ENCODE results near the gene MICB.
A peak's percentile ranks its signal among the peaks of the same experiment; 100 is the strongest.
"Not testable (repeated sequence)": the region's sequence is repeated elsewhere in the genome, so short reads cannot be mapped to it uniquely, and the experiment has no call there.

MICB gene

GRCh38 chr6:31497531-31498476 lies at the start of gene MICB:
TSS of gene MICB (plus strand) at chr6:31498145. CDS start at chr6:31498194, 49 bp downstream.
- Histone ChIP-seq H3K4me2 (peak within 1 kb of the TSS; percentile 99), H4K20me1 (ENCODE audit: insufficient read depth) (peaks cover 5% of the 10 kb centered on the region; the same call in 1 of the 2 replicates), H3K36me3 (ENCODE audit: insufficient read depth) (no peaks in the 10 kb centered on the region), H3K4me1 (ENCODE audit: low read depth, poor library complexity, severe bottlenecking) (peaks cover 19% of the 10 kb centered on the region), H3K9ac (peak within 1 kb of the TSS; percentile 36; the same call in 1 of the 2 replicates), H3K27ac (peak within 1 kb of the TSS; percentile 72), H3K4me3 (IDR thresholded peaks at IDR 0.05; ENCODE audit: insufficient read depth, low read depth, low read length) (no peak within 1 kb of the TSS), H3K79me2 (ENCODE audit: insufficient read depth, low read depth) (peaks cover 57% of the 10 kb centered on the region), H2AFZ (ENCODE audit: low read depth) (peak within 1 kb of the TSS; percentile 12; the same call in 1 of the 2 replicates), H3K27me3 (ENCODE audit: insufficient read depth, low read depth) (no peaks in the 10 kb centered on the region)
- no peak for TF ChIP-seq CTCF (conservative IDR thresholded peaks at IDR 0.05; ENCODE audit: low read depth, low read length)

DNA sequence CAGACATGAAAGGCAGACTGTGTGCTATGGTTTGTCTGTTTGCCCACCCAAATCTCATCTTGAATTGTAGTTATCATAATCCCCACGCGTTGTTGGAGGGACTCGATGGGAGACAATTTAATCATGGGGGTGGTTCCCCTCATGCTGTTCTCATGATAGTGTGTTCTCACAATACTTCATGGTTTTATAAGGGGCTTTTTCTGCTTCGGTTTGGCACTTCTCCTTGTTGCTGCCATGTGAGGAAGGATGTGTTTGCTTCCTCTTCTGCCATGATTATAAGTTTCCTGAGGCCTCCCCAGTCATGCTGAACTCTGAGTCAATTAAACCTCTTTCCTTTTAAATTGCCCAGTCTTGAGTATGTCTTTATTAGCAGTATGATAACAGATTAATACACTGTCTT lies 47.2 kb upstream of the MICB start:
- H3K36me3 ChIP-seq (ENCODE audit: insufficient read depth) = no peaks in the 10 kb centered on the region
- H3K79me2 ChIP-seq (ENCODE audit: insufficient read depth, low read depth) = no peaks in the 10 kb centered on the region
- no peaks in the 10 kb centered on the region for H3K27me3 ChIP-seq (ENCODE audit: insufficient read depth, low read depth)
- H3K27ac ChIP-seq = no peak overlapping the region
- no peak overlapping the region for H3K4me2 ChIP-seq
- TF ChIP-seq CTCF (conservative IDR thresholded peaks at IDR 0.05; ENCODE audit: low read depth, low read length) = no peak
- H2AFZ ChIP-seq (ENCODE audit: low read depth) = no peak overlapping the region
- H3K9ac ChIP-seq = no peak overlapping the region
- H3K4me3 ChIP-seq (IDR thresholded peaks at IDR 0.05; ENCODE audit: insufficient read depth, low read depth, low read length) = no peak overlapping the region
- no peaks in the 10 kb centered on the region for H3K4me1 ChIP-seq (ENCODE audit: low read depth, poor library complexity, severe bottlenecking)
- H4K20me1 ChIP-seq (ENCODE audit: insufficient read depth) = no peaks in the 10 kb centered on the region

DNA sequence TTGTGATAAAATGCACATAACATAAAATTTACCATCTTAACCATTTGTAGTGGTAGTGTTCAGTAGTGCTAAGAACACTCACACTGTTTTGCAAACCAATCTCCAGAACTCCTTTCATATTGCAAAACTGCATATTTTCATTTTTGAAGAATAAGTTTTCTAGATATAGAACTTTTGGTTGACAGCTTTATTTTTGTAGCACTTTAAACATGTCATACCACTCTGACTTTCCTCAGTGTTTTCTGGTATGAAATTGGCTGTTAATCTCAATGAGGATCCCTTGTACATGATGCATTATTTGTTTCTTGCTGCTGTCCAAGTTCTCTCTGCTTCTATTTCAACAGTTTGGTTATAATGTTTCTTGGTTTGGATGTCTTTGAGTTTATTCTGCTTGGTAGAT lies 45.1 kb upstream of the MICB start:
- TF ChIP-seq CTCF (conservative IDR thresholded peaks at IDR 0.05; ENCODE audit: low read depth, low read length) = no peak
- Histone ChIP-seq H3K27ac (no peak overlapping the region), H3K79me2 (ENCODE audit: insufficient read depth, low read depth) (no peaks in the 10 kb centered on the region), H2AFZ (ENCODE audit: low read depth) (no peak overlapping the region), H3K9ac (no peak overlapping the region), H4K20me1 (ENCODE audit: insufficient read depth) (no peaks in the 10 kb centered on the region), H3K4me3 (IDR thresholded peaks at IDR 0.05; ENCODE audit: insufficient read depth, low read depth, low read length) (no peak overlapping the region), H3K27me3 (ENCODE audit: insufficient read depth, low read depth) (no peaks in the 10 kb centered on the region), H3K36me3 (ENCODE audit: insufficient read depth) (no peaks in the 10 kb centered on the region), H3K4me2 (no peak overlapping the region), H3K4me1 (ENCODE audit: low read depth, poor library complexity, severe bottlenecking) (no peaks in the 10 kb centered on the region)

- Histone ChIP-seq H3K4me2 (no peak overlapping the region), H3K27me3 (ENCODE audit: insufficient read depth, low read depth) (no peaks in the 10 kb centered on the region), H3K79me2 (ENCODE audit: insufficient read depth, low read depth) (no peaks in the 10 kb centered on the region), H3K4me3 (IDR thresholded peaks at IDR 0.05; ENCODE audit: insufficient read depth, low read depth, low read length) (no peak overlapping the region), H2AFZ (ENCODE audit: low read depth) (no peak overlapping the region), H3K9ac (no peak overlapping the region), H3K36me3 (ENCODE audit: insufficient read depth) (no peaks in the 10 kb centered on the region), H4K20me1 (ENCODE audit: insufficient read depth) (no peaks in the 10 kb centered on the region), H3K27ac (no peak overlapping the region), H3K4me1 (ENCODE audit: low read depth, poor library complexity, severe bottlenecking) (no peaks in the 10 kb centered on the region)
- TF ChIP-seq CTCF (conservative IDR thresholded peaks at IDR 0.05; ENCODE audit: low read depth, low read length) = no peak
Measured at GRCh38 chr6:31453259-31453658, 44.7 kb upstream of the MICB start.

GRCh38 chr6:31459864-31460263 lies 38.1 kb upstream of the MICB start:
- H3K79me2 ChIP-seq (ENCODE audit: insufficient read depth, low read depth) = peaks cover 12% of the 10 kb centered on the region; the same call in 1 of the 2 replicates
- H3K9ac ChIP-seq; H3K27ac ChIP-seq; H3K27me3 ChIP-seq (ENCODE audit: insufficient read depth, low read depth); H3K4me2 ChIP-seq; H3K4me3 ChIP-seq (IDR thresholded peaks at IDR 0.05; ENCODE audit: insufficient read depth, low read depth, low read length); H4K20me1 ChIP-seq (ENCODE audit: insufficient read depth); H3K36me3 ChIP-seq (ENCODE audit: insufficient read depth); H2AFZ ChIP-seq (ENCODE audit: low read depth): not testable (repeated sequence)
- H3K4me1 ChIP-seq (ENCODE audit: low read depth, poor library complexity, severe bottlenecking) = peaks cover 24% of the 10 kb centered on the region
